AG04449 (cell line): ENCODE data around the gene ZNF503.

ENCODE experiments used
- CTCF ChIA-PET: fragments of 350-600 bp; formaldehyde crosslinking; extraction: SDS; loops from one replicate; lab custom pipeline; 2021; ENCODE audit warnings: antibody characterized with exemption; lab: Yijun Ruan, JAX
- POLR2A ChIA-PET: fragments of 400-600, 350-600 bp; formaldehyde crosslinking; extraction: SDS; loops from one replicate; lab custom pipeline; 2020; ENCODE audit warnings: antibody characterized with exemption, inconsistent platforms; lab: Yijun Ruan, JAX
- DNase-seq: peaks from one replicate; pipeline ENCODE4 v3.0.0-alpha.2; 2010; ENCODE audit warnings: low read depth, low spot score
- H3K4me3 ChIP-seq: 2 replicates; pipeline ENCODE4 v1.5.1; 2011; ENCODE audit warnings: low read depth, mild to moderate bottlenecking, control low read depth, low read length
- TF ChIP-seq, protein P1 (sequence below): IDR thresholded peaks from one replicate; pipeline ENCODE4 v1.5.1; 2011; ENCODE audit warnings: mild to moderate bottlenecking, moderate library complexity, low read length, control low read depth, inconsistent platforms; ENCODE audit not compliant: insufficient read depth; ENCODE audit errors: missing control alignments

Gene ZNF503

DNA sequence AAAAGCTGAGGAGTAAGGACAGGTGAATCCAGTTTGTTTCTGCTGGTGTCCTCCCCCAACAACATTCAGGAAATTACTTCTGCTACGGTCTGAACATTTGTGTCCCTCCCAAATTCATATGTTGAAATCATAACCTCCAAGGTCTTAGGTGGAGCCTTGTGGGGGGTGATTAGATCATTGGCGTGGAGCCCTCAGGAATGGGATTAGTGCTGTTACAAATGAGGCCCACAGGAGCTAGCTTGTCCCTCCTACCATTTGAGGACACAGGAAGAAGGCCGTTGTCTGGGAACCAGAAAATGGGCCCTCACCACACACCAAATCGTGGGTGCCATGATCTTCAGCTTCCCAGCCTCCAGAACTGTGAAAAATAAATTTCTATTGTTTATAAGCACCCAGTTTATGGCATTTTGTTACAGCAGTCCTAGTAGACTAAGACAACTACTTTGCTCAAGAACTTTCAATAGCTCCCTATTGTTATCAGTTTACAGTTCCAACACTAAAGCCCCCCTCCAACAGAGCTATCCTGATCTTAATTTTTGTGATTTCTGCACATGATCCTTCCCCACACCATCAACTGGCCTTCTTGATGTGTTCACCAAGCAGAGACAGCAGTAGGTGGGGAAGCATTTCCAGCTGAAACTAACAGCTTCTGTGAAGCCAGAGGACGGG lies 27.7 kb upstream of the ZNF503 start:
- POLR2A ChIA-PET: no interaction called here
- no peak overlapping the region for H3K4me3 ChIP-seq
- CTCF ChIA-PET: no interaction called here
- DNase-seq: no peak
- TF ChIP-seq, protein P1, sequence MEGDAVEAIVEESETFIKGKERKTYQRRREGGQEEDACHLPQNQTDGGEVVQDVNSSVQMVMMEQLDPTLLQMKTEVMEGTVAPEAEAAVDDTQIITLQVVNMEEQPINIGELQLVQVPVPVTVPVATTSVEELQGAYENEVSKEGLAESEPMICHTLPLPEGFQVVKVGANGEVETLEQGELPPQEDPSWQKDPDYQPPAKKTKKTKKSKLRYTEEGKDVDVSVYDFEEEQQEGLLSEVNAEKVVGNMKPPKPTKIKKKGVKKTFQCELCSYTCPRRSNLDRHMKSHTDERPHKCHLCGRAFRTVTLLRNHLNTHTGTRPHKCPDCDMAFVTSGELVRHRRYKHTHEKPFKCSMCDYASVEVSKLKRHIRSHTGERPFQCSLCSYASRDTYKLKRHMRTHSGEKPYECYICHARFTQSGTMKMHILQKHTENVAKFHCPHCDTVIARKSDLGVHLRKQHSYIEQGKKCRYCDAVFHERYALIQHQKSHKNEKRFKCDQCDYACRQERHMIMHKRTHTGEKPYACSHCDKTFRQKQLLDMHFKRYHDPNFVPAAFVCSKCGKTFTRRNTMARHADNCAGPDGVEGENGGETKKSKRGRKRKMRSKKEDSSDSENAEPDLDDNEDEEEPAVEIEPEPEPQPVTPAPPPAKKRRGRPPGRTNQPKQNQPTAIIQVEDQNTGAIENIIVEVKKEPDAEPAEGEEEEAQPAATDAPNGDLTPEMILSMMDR: no peak

DNA sequence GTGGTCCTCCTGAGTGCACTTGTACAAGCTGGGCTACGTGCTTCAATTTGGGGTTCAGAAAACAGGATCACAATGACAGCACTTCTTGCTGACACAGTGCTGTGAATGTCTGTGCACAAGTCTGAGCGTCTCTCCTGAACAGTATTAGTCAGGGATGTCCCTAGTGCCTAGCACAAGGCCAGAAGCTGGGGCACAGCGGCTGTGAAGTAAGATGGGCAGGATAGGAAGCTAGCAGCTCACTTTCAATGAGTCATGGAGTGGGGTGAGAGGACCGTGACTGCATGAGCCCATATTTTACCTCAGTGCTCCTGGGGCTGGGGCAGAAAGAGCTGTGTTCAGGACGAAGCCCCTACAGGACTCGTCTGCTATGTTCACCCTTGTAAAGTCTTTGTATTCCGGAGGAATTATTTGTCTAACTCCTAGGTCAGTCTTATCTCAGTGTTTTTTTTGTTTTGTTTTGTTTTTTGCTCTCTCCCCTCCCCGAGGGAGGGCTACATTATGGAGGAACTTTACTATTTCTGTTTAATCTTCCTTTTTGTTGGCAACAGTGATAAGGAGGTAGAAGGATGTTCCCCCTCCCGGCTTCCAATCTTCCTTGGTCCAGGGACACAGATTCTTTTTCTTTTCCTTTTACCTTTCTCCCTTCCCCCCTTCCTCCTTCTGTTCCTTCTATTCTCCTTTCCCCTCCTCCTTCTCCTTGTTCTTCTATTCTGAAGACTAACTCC lies 27.0 kb upstream of the ZNF503 start:
- DNase-seq: no peak
- H3K4me3 ChIP-seq: no peak overlapping the region
- ChIA-PET POLR2A (no interaction called here), CTCF (no interaction called here)
- TF ChIP-seq, protein P1: no peak

DNA sequence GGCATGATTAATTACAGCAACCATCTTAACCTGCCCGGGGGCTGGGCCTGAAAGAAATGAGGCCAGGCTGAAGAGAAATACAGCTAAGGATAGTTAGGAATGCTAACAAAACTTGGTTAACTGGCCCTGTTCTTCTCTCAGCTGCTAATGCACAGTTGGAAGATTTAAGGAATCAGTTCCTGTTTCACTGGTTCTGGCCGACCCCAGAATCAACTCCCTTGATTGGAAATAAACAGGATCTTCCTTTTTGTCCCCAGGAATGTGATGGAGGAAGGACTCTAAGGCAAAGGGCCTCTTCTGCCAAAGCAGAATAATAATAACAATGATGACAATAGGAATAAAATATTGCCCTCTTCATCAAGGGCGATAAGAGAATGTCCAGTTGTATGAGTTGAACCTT lies 26.4 kb upstream of the ZNF503 start:
- ChIA-PET CTCF (no interaction called here), POLR2A (no interaction called here)
- no peak for DNase-seq
- no peak overlapping the region for H3K4me3 ChIP-seq
- TF ChIP-seq, protein P1: no peak

DNA sequence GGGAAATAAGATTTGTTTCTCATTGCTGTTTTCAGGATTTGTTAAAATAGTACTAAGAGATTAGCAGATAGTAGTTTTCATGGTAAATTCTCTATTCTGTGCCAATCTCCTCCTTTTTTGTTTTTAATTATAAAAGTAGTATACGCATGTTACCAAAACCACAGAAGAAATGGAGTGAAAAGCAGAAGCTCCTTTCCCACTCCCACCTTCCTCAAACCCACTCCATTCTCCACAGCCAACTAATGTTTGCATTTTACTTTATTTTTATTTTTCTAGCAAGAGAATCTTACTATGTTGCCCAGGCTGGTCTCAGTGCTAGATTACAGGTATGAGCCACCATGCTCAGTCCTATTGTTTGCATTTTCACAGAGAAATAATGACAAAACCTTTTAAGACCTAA lies 25.3 kb upstream of the ZNF503 start:
- H3K4me3 ChIP-seq: no peak overlapping the region
- ChIA-PET CTCF (no interaction called here), POLR2A (no interaction called here)
- TF ChIP-seq, protein P1: no peak
- DNase-seq: no peak

DNA sequence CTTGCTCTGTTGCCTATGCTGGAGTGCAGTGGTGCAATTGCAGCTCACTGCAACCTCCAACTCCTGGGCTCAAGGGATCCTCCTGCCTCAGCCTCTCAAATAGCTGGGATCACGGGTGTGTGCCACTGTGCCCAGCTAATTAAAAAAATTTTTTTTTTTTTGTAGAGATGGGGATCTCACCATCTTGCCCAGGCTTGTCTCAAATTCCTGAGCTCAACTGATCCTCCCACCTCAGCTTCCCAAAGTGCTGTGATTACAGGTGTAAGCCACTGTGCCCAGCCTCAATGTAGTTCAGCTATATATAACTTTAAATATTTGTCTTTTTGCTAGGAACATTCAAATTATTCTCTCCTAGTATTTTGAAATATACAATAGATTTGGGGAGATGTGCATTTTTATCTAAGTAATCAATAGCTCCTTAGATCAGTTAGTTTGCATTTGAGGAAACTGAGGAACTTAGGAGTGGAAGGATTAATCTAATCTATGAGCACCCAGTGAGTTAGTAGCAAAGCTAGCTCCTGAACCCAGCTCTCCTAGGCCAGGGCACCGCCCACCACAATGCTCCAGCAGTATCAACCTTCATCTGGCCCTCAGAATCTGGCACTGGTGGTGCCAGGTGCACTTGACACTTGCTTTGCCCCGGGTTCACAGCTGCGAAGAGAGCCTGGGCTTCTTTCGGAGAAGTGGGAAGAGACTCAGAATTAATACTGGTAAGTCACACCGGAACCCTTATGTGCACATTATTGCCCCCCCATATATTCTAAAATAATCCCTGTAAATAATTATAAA lies 23.9 kb upstream of the ZNF503 start:
- no peak overlapping the region for H3K4me3 ChIP-seq
- TF ChIP-seq, protein P1: no peak
- ChIA-PET POLR2A (no interaction called here), CTCF (interaction anchor here (1.1 kb wide), 1 partner anchor 22 kb away, joined by 3 read pairs; no protein-coding TSS in a partner anchor)
- no peak for DNase-seq

DNA sequence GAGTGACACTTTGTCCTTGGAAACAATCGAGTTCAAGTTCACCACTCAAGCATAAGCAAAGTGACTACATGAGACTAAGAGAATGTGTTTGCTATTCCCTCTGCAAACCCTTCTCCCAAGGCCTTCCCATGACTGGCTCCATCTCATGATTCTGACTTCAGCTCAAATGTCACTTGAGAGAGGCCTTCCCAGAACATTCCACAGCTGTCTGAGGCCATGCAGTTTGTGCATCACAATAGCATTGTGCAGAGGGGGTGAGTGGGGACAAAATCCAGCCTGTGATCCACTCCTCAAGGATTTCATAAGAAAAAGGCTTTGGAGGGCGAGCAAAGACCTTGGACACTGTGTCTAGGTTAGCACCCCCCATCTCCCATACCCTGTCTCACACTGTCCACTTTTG lies 23.0 kb upstream of the ZNF503 start:
- POLR2A ChIA-PET: no interaction called here
- H3K4me3 ChIP-seq: no peak overlapping the region
- CTCF ChIA-PET: no interaction called here
- no peak for DNase-seq
- TF ChIP-seq, protein P1: no peak
